ENCODE measurements around the gene P2RX4. TPM values are rescaled to one million over a fixed set of nuclear protein-coding genes. Genes with fewer than 3 reads are reported as not detected.

The P2RX4 gene
- total and polyA plus RNA-seq, 2 of the 13 experiments (the other 11 are each of a cell fraction or from before 2014, with no cell fraction given), result 13.8 to 30.8 TPM

DNA sequence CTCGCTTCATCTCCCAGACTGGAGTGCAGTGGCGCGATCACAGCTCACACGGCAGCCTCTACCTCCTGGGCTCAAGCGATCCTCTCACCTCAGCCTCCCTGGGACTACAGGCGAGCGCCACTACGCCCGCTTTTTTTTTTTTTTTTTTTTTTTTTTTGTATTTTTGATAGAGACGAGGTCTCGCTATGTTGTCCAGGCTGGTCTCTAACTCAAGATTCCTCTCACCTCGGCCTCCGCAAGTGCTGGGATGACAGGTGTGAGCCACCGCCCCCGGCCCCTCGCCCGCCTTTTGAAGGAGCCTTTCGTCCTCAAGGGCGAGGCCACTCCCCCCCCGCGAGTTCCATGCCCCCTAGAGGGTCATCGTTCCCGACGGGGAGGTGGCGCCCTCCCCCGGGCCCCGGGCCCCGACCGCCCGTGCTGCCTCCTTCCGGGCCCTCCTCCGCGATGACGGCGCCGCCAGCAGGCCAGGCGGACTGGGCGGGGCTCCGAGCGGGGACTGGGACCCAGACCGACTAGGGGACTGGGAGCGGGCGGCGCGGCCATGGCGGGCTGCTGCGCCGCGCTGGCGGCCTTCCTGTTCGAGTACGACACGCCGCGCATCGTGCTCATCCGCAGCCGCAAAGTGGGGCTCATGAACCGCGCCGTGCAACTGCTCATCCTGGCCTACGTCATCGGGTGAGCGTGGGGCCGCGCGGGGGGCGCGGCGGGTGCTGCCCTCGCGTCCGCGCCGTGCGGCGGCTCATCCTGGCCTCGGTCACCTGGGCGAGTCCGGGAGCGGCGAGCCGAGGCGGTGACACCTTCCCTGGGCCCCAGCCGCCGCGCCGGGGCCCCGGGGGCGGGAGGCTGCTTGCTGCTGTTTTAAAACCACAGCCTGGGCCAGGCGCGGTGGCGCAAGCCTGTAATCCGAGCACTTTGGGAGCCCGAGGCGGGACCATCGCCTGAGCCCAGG, at the start of gene P2RX4 (continued):
- peak; percentile 39; the same call in 1 of the 2 replicates for TF ChIP-seq ZSCAN12 (CRISPR knock-in tag; IDR thresholded peaks at IDR 0.05)
- peak; percentile 96 for TF ChIP-seq ZNF121 (CRISPR knock-in tag; IDR thresholded peaks at IDR 0.05)
- no peak for TF ChIP-seq ZNF326 (CRISPR knock-in tag; IDR thresholded peaks at IDR 0.05; ENCODE audit: borderline replicate concordance)
- peak; percentile 60; the same call in 1 of the 2 replicates for TF ChIP-seq TARDBP (CRISPR knock-in tag; IDR thresholded peaks at IDR 0.05)
- TF ChIP-seq, protein P1, sequence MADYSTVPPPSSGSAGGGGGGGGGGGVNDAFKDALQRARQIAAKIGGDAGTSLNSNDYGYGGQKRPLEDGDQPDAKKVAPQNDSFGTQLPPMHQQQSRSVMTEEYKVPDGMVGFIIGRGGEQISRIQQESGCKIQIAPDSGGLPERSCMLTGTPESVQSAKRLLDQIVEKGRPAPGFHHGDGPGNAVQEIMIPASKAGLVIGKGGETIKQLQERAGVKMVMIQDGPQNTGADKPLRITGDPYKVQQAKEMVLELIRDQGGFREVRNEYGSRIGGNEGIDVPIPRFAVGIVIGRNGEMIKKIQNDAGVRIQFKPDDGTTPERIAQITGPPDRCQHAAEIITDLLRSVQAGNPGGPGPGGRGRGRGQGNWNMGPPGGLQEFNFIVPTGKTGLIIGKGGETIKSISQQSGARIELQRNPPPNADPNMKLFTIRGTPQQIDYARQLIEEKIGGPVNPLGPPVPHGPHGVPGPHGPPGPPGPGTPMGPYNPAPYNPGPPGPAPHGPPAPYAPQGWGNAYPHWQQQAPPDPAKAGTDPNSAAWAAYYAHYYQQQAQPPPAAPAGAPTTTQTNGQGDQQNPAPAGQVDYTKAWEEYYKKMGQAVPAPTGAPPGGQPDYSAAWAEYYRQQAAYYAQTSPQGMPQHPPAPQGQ (CRISPR knock-in tag; IDR thresholded peaks at IDR 0.05; ENCODE audit: borderline replicate concordance), result 0 out of 2 replicates have a peak, but pooled peaks have one; percentile 80
- TF ChIP-seq ZNF446 (CRISPR knock-in tag; IDR thresholded peaks at IDR 0.05), result peak; percentile 87; the same call in 1 of the 2 replicates
- peak; percentile 84 for TF ChIP-seq GABPB1 (CRISPR knock-in tag; IDR thresholded peaks at IDR 0.05)
- peak; percentile 39 for TF ChIP-seq HNRNPLL (IDR thresholded peaks at IDR 0.05; ENCODE audit: low read depth, low read length, poor library complexity, severe bottlenecking)
- no peak for TF ChIP-seq ZNF782 (CRISPR knock-in tag; IDR thresholded peaks at IDR 0.05; ENCODE audit: borderline replicate concordance)
- TF ChIP-seq ZNF839 (CRISPR knock-in tag; IDR thresholded peaks at IDR 0.05; ENCODE audit: borderline replicate concordance), result 0 out of 2 replicates have a peak, but pooled peaks have one; percentile 29
- no peak for TF ChIP-seq DPF2 (CRISPR knock-in tag; IDR thresholded peaks at IDR 0.05; ENCODE audit: borderline replicate concordance, low read depth)
- 0 out of 2 replicates have a peak, but pooled peaks have one; percentile 64 for TF ChIP-seq ZFYVE20 (CRISPR knock-in tag; IDR thresholded peaks at IDR 0.05; ENCODE audit: borderline replicate concordance, low read depth)
- TF ChIP-seq, protein P2, sequence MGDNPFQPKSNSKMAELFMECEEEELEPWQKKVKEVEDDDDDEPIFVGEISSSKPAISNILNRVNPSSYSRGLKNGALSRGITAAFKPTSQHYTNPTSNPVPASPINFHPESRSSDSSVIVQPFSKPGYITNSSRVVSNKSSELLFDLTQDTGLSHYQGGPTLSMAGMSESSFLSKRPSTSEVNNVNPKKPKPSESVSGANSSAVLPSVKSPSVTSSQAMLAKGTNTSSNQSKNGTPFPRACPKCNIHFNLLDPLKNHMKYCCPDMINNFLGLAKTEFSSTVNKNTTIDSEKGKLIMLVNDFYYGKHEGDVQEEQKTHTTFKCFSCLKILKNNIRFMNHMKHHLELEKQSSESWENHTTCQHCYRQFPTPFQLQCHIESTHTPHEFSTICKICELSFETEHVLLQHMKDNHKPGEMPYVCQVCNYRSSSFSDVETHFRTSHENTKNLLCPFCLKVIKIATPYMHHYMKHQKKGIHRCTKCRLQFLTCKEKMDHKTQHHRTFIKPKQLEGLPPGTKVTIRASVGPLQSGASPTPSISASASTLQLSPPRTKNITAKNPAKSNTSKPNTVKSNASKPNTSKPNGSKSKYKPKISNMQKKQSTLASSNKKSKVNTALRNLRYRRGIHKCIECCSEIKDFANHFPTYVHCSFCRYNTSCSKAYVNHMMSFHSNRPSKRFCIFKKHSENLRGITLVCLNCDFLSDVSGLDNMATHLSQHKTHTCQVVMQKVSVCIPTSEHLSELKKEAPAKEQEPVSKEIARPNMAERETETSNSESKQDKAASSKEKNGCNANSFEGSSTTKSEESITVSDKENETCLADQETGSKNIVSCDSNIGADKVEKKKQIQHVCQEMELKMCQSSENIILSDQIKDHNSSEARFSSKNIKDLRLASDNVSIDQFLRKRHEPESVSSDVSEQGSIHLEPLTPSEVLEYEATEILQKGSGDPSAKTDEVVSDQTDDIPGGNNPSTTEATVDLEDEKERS (CRISPR knock-in tag; IDR thresholded peaks at IDR 0.05), result no peak
- TF ChIP-seq NCOA5 (CRISPR knock-in tag; IDR thresholded peaks at IDR 0.05), result no peak
- TF ChIP-seq, protein P3, sequence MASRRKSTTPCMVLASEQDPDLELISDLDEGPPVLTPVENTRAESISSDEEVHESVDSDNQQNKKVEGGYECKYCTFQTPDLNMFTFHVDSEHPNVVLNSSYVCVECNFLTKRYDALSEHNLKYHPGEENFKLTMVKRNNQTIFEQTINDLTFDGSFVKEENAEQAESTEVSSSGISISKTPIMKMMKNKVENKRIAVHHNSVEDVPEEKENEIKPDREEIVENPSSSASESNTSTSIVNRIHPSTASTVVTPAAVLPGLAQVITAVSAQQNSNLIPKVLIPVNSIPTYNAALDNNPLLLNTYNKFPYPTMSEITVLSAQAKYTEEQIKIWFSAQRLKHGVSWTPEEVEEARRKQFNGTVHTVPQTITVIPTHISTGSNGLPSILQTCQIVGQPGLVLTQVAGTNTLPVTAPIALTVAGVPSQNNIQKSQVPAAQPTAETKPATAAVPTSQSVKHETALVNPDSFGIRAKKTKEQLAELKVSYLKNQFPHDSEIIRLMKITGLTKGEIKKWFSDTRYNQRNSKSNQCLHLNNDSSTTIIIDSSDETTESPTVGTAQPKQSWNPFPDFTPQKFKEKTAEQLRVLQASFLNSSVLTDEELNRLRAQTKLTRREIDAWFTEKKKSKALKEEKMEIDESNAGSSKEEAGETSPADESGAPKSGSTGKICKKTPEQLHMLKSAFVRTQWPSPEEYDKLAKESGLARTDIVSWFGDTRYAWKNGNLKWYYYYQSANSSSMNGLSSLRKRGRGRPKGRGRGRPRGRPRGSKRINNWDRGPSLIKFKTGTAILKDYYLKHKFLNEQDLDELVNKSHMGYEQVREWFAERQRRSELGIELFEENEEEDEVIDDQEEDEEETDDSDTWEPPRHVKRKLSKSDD (CRISPR knock-in tag; IDR thresholded peaks at IDR 0.05; ENCODE audit: low read depth), result peak; percentile 20; the same call in 1 of the 2 replicates
- TF ChIP-seq ZNF776 (CRISPR knock-in tag; IDR thresholded peaks at IDR 0.05), result peak; percentile 73; the same call in 1 of the 2 replicates
- TF ChIP-seq, protein P4, sequence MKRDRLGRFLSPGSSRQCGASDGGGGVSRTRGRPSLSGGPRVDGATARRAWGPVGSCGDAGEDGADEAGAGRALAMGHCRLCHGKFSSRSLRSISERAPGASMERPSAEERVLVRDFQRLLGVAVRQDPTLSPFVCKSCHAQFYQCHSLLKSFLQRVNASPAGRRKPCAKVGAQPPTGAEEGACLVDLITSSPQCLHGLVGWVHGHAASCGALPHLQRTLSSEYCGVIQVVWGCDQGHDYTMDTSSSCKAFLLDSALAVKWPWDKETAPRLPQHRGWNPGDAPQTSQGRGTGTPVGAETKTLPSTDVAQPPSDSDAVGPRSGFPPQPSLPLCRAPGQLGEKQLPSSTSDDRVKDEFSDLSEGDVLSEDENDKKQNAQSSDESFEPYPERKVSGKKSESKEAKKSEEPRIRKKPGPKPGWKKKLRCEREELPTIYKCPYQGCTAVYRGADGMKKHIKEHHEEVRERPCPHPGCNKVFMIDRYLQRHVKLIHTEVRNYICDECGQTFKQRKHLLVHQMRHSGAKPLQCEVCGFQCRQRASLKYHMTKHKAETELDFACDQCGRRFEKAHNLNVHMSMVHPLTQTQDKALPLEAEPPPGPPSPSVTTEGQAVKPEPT (CRISPR knock-in tag; IDR thresholded peaks at IDR 0.05; ENCODE audit: low read depth), result no peak
